Renal pelvis (tissue), 12 donors: ENCODE measurements around the gene OR1F1. TPM values are rescaled to one million over a fixed set of nuclear protein-coding genes. Genes with fewer than 3 reads are reported as not detected.
"Not testable (repeated sequence)": the region's sequence is repeated elsewhere in the genome, so short reads cannot be mapped to it uniquely, and the experiment has no call there.

Source experiments
- DNase-seq: peaks from one replicate; pipeline ENCODE4 v3.0.0-alpha.2; 2013
- long read RNA-seq, 16 experiments: transcript quantifications; one replicate each; lab custom pipeline, GENCODE V29; 2026
- polyA plus RNA-seq, 3 donors: library from polyadenylated mRNA; unstranded; fragments of 120-200 nt; gene quantifications; one replicate each; pipeline ENCODE4 v1.2.1, GENCODE V29; 2013; ENCODE audit not compliant: insufficient read length in 3 of 3

The OR1F1 gene
- not detected for polyA plus RNA-seq
- long read RNA-seq, donor 1: 0 reads
- long read RNA-seq, donor 2: 0 reads
- long read RNA-seq, donor 3, partial matches to known transcripts: 0 of 1 reads
- long read RNA-seq, donor 3, other reads (novel, unspliced or antisense): 0 of 1 reads
- long read RNA-seq, donor 4: 0 reads
- long read RNA-seq, donor 5: 0 reads
- long read RNA-seq, donor 6: 0 reads
- long read RNA-seq, donor 7: 0 reads
- long read RNA-seq, donor 8: 0 reads
- long read RNA-seq, donor 9: 0 reads
- long read RNA-seq, donor 10: 0 reads
- long read RNA-seq, donor 11: 0 reads
- long read RNA-seq, donor 12: 0 reads
- long read RNA-seq, donor 13: 0 reads
- long read RNA-seq, donor 14: 0 reads
- long read RNA-seq, donor 15: 0 reads
- long read RNA-seq, donor 16: 0 reads

DNA sequence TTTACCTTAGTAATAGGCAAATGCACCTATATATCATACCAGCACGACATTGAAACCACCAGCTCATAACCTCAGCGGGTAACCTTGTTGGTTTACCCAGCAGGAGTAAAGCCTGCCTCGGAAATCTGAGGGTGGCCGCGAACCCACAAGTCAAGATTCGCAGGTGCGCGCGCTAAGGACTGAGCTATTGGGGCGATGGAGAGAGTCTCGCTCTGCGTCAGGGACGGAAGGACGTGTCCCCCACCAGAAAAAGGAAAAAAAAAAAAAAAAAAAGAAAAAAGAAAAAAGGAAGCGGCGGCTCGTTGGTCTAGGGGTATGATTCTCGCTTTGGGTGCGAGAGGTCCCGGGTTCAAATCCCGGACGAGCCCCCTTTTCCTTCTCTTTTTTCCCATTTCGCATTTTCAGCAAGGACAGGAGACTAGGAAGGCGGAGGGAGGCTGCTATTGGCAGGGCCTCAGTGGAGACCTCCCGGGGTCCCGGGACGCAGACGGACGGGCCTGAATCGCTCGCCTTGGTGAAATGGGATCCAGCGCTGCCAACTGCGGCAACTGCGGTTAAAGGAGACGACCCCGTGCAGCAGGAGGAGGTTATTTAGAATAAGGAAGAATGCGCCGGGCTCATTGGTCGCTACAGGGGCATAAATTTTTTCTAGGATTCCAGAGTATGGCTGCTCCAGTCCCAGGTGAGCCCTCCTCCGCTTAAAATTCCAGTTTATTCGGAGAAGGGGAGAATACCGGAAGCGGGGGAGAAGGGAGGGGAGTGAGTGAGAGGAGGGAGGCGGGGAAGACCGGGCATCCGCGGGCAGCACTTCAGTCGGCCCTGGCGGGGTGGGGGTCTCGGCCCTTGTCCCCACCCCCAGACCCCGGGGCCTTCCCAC lies at the start of gene OR1F1:
TSS of gene OR1F1 (plus strand) at position 407 of the 877 bp plus-strand sequence.
- peak; percentile 39 for DNase-seq

GRCh38 chr16:3138342-3138741 lies 49.7 kb upstream of the OR1F1 start:
- no peak for DNase-seq

DNA sequence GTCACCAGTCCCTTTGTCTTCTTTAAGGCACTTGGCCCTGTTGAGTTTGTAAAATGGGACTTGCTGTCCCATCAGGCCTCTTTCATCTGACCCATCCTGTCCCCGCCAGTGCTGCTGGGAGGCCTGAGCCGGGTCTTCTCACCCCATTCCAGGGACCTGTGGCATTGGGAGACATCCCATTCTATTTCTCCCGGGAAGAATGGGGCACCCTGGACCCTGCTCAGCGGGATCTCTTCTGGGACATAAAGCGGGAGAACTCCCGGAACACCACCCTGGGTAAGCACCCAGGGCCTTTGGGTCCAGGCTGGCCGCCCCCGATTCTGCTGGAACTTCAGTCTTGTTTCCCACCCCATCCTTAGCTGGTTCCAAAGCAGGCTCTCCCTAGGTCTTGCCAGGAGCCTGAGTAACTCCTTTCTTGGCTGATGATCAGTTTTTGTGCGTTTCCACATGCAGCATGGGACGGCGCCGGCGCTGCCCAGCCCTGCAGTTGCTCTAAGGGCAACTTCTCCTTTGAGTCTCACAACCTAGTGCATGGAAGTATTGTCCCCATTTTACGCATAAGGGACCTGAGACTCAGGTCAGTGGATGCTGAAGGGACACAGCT lies 49.1 kb upstream of the OR1F1 start:
- no peak for DNase-seq

DNA sequence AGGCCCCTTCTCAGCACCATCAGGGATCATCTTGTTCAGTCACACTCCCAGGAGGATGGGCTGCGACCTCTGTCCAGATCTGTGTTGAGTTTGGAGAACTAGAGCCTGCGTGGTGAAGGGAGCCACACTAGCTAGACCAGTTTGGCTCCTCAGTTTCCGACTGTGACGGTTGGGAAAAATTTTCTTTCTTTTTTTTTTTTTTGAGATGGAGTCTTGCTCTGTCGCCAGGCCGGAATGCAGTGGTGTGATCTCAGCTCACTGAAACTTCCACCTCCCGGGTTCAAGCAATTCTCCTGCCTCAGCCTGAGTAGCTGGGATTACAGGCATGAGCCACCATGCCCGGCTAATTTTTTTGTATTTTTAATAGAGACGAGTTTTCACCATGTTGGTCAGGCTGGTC lies 48.4 kb upstream of the OR1F1 start:
- DNase-seq: not testable (repeated sequence)

GRCh38 chr16:3140603-3141427 lies 47.2 kb upstream of the OR1F1 start:
- DNase-seq: no peak

DNA sequence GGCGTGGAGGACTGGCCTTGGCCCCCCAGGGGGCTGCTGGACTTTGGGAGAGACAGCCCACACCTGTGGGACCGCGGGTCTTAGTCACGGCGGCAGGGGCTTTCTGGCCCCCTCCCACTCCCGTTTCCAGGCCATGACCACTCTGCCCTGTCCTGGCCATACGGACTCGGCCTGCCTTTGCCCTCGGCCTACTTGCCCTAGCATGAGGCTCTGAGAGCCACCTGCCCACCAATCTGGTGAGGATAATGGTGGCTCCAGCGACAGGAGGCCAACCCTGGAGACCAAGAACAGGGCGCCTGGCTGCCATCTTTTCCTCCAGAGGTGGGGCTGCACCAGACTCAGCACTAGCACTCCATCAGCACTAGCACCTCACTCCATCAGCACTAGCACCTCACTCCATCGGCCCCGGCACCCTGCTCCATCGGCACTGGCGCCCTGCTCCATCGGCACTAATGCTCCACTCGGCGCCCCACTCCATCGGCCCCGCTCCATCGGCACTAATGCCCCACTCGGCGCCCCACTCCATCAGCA lies 46.2 kb upstream of the OR1F1 start:
- no peak for DNase-seq

DNA sequence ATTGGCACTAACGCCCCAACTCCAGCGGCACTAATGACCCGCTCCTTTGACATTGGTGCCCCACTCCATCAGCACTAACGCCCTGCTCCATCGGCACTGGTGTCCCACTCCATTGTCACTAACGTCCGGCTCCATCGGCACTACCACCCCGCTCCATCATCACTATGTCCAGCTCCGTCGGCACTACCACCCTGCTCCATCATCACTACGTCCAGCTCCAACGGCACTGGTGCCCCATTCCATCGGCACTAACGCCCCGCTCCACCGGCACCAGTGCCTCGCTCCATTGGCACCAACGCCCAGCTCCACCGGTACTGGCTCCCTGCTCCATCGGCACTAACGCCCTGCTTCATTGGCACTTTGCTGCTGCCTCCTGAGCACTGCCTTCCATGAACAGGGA lies 45.7 kb upstream of the OR1F1 start:
- no peak for DNase-seq

GRCh38 chr16:3142770-3143169 lies 45.2 kb upstream of the OR1F1 start:
- DNase-seq: no peak

GRCh38 chr16:3143189-3143588 lies 44.8 kb upstream of the OR1F1 start:
- DNase-seq: no peak

DNA sequence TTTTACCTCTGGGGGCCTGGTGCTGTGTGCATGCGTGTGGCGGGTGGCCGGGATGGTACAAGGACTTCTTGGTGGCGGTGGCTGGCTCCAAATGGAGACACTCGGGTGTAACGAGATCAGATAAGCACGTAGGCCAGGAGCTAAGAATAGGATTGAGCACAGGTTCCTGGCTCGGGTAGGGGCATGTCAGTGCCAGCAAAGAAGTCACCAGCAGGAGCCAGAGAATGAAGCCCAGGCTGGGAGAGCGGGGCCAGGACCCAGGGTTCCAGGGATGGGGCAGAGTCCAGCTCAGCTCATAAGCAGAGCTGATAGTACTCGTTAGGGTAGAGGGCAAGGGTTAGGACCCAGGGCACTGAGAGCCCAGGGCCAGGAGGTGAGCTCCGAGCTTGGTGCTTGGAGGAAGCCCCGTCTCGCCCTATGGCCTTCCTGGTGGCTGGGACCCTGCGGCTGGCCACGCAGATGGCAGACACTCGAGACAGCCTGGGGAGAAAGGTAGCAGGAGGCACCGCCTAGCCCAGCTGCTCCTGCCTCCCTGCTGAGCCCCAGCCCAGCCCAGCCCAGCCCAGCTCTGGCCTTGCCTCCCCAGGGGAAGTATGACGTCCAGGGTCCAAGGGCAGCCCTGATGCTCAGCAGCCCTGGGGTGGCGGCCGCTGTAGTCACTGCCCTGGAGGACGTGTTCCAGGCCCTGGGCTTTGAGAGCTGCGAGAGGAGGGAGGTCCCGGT lies 44.2 kb upstream of the OR1F1 start:
- no peak for DNase-seq

GRCh38 chr16:3144321-3144983 lies 43.6 kb upstream of the OR1F1 start:
- no peak for DNase-seq

GRCh38 chr16:3145151-3145550 lies 42.9 kb upstream of the OR1F1 start:
- DNase-seq: no peak

DNA sequence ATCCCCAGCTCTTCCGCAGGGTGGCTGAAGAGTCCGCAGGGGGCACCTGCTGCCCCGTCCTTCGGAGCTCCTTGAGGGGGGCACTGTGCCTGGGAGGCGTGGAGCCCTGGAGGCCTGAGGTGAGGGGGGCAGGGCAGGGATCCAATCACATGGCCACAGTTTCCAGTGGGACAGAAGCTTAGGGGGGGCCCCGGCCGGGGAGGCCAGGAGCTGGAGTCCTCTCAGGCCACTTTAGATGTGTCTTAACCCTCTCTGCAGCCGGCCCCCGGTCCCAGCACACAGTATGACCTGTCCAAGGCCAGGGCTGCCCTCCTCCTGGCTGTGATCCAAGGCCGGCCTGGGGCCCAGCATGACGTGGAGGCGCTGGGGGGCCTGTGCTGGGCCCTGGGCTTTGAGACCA lies 42.3 kb upstream of the OR1F1 start:
- DNase-seq: no peak

DNA sequence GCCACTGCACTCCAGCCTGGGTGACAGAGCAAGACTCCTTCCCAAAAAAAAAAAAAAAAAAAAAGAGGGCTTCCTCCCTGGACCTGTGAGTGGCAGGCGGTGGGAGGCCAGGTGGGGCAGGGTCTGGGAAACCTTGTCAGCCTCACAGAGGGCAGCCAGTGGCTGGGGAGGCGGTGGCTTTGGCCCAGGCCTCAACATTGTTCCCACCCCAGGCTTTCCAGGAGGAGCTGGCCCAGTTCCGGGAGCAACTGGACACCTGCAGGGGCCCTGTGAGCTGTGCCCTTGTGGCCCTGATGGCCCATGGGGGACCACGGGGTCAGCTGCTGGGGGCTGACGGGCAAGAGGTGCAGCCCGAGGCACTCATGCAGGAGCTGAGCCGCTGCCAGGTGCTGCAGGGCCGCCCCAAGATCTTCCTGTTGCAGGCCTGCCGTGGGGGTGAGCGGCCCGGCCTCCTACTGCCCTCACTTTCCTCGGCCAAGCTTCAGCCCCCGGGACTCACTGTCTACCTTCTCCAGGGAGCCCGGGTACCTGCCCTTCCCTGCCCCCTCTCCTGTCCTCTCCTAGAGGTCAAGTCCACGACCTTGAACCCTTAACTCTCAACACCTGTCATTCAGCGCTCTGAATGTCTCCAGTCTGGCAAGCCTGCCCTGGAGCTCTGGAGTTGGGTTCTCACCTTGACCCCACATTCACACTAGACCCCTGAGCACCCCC lies 40.8 kb upstream of the OR1F1 start:
- DNase-seq: no peak

GRCh38 chr16:3147757-3148104 lies 40.3 kb upstream of the OR1F1 start:
- DNase-seq: no peak

DNA sequence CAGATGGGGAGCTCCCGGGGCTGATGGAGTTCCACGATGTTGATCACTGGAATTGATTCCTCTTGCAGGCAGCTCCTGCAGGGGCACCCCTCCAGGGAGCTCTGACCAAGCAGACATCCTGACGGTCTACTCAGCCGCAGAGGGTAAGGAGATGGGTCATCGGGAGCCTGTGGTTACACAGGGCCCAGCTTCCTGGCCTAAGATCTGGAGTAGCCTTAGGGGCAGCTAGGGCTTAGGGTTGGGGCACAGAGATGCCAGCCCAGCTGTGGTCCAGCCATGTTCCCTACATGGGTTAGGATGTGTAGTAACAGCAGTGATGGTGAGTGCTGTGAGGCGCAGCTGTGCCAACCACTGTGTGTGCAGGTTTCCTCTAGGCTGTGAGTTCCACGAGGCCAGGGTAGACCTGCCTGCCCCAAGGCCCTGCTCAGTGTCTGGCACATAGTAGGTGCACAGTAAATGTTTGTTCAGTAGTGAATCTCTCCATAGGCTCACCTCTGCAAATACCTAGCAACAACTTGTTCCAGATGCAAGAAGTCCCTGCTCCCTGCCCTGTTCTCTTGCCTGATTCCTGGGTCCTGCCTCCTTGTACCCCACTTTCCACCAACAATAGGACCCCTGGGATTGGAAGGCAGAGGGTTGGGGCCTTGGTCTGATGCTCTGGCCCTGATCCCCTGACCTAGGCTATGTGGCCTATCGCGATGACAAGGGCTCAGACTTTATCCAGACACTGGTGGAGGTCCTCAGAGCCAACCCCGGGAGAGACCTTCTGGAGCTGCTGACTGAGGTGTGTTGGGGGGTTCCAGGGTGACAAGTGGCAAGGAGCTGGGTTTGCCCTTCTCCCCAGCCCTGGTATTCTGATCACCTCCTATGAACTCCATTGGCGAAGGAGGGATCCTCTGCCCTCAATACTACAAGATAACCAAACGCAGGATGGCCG lies 39.5 kb upstream of the OR1F1 start:
- no peak for DNase-seq

GRCh38 chr16:3149193-3149530 lies 38.8 kb upstream of the OR1F1 start:
- no peak for DNase-seq

DNA sequence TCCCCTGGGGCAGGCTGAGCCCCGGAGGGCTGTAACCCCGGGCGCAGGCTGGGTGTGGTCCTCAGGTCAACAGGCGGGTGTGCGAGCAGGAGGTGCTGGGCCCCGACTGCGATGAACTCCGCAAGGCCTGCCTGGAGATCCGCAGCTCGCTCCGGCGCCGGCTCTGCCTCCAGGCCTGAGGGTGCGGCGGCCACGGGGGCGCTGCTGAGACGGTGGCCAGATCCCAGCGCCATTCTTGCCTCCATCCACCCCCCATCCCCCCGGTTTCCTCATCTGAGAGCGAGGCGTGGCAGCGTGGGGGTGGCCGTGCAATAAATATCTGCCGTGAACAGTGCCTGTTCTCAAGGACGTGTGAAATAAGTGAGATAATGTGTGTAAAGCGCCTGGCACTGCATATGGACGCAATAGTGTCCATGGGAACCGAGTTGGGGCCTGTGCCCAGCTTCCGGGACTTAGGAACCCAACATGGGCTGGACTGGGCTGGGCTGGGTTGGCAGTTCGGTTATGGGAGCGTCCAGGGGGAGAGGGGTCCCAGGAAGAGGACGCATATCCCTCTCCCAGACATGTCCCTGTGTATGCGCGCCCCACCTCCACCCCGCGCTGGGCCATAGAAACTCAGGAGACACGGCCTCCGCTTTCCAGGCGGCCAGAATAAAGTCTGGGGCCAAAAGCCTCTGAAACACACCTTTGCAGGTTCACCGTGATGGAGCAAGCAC lies 38.2 kb upstream of the OR1F1 start:
- peak; percentile 63 for DNase-seq
